GM18507 (cell line): ENCODE measurements around the gene AACS.

ENCODE experiments used
- DNase-seq: peaks from one replicate; pipeline ENCODE4 v3.0.0; 2011; ENCODE audit warnings: low read depth; ENCODE audit not compliant: insufficient read length; ENCODE audit errors: extremely low spot score
- FAIRE-seq: peaks from 2 replicates; lab custom pipeline; 2011; peaks lifted over from hg19 to GRCh38; lab: Jason Lieb, UNC

Gene AACS

DNA sequence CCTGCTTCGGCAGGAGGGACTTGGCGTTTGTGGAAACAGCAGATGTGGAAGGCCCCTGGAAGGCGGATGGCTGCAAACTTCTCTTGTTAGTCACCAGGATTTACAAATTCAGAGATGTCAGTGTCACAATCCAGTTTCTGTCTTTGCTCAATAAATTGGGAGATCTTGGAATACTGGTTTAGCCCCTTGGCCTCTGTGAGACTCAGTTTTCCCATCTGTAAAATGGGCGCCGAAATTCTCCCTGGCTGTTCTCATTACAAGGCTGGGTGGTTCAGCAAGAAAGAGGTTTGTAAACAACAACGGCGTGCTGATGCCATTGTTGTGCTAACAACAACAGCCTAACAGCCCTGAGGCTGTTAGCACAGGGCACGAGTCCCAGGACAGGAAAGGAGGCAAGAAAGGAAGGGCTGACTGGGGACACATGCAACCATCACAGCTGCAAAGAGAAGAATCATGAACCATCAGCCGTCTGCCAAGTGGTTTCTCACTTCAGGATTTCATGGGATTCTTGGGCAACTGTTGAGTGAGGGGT is 127.5 kb downstream of the AACS start:
- DNase-seq, result no peak
- no peak for FAIRE-seq
